Nephron progenitor cell (in vitro differentiated cells): ENCODE data around the gene PYGB.

Experiments
- DNase-seq: peaks from one replicate; pipeline ENCODE4 v3.0.0; 2021
- H3K27ac Mint-ChIP-seq: 2 replicates; pipeline ENCODE4 v1.8.0; 2021; ENCODE audit warnings: mild to moderate bottlenecking, moderate library complexity, mixed read lengths
- H3K27me3 Mint-ChIP-seq: 2 replicates; pipeline ENCODE4 v1.8.0; 2021; ENCODE audit warnings: mild to moderate bottlenecking, low read depth, mixed read lengths; ENCODE audit not compliant: poor library complexity
- H3K36me3 Mint-ChIP-seq: 2 replicates; pipeline ENCODE4 v1.8.0; 2021; ENCODE audit warnings: low read depth, mixed read lengths
- H3K4me1 Mint-ChIP-seq: 2 replicates; pipeline ENCODE4 v1.8.0; 2021; ENCODE audit warnings: mixed read lengths
- H3K4me3 Mint-ChIP-seq: 2 replicates; pipeline ENCODE4 v1.8.0; 2021; ENCODE audit warnings: mild to moderate bottlenecking, moderate library complexity, mixed read lengths
- H3K9me3 Mint-ChIP-seq: 2 replicates; pipeline ENCODE4 v1.8.0; 2021; ENCODE audit warnings: mild to moderate bottlenecking, moderate library complexity, mixed read lengths
- CTCF ChIP-seq: fragments of 200-600 bp; sonication (generic); IDR thresholded peaks from 2 replicates; pipeline ENCODE4 v1.5.0; 2021; ENCODE audit warnings: antibody characterized with exemption

The PYGB gene

GRCh38 chr20:25248786-25249172 is 894 bp downstream of the PYGB start:
- Mint-ChIP-seq H3K27ac (peak overlapping the region; percentile 90), H3K9me3 (peaks cover 2% of the 10 kb centered on the region), H3K27me3 (peaks cover 13% of the 10 kb centered on the region), H3K36me3 (peaks cover 11% of the 10 kb centered on the region), H3K4me3 (peak overlapping the region; percentile 98), H3K4me1 (peaks cover 71% of the 10 kb centered on the region)
- no peak for DNase-seq
- no peak for TF ChIP-seq CTCF

- Mint-ChIP-seq H3K4me1 (peaks cover 74% of the 10 kb centered on the region), H3K27me3 (peaks cover 12% of the 10 kb centered on the region), H3K9me3 (no peaks in the 10 kb centered on the region), H3K4me3 (peak overlapping the region; percentile 98), H3K27ac (peak overlapping the region; percentile 90), H3K36me3 (peaks cover 13% of the 10 kb centered on the region)
- no peak for DNase-seq
- no peak for TF ChIP-seq CTCF
These were observed 1.5 kb downstream of the PYGB start for GRCh38 chr20:25249198-25249931.

DNA sequence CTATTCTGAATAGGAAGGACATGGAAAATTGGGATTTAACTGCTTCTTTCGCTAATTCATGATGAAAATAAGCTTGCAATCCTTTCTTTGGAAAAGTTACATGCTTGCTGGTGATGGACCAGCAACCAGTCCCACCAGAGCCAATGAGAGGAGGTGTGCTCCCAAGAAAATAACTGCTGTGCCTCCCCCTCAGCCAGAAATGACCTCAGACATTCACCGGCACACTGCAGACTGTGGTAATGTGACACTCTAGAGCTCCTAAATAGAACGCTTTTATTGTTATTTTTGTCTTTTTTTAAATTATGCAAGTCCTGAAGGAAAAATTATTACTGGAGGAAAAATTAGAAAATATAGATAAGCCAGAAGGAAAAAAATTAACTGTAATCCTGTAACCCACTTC is 2.6 kb downstream of the PYGB start:
- Mint-ChIP-seq H3K36me3 (peaks cover 17% of the 10 kb centered on the region), H3K27ac (no peak overlapping the region), H3K4me3 (peak overlapping the region; percentile 98), H3K9me3 (no peaks in the 10 kb centered on the region), H3K4me1 (peaks cover 73% of the 10 kb centered on the region), H3K27me3 (peaks cover 10% of the 10 kb centered on the region)
- no peak for TF ChIP-seq CTCF
- no peak for DNase-seq

DNA sequence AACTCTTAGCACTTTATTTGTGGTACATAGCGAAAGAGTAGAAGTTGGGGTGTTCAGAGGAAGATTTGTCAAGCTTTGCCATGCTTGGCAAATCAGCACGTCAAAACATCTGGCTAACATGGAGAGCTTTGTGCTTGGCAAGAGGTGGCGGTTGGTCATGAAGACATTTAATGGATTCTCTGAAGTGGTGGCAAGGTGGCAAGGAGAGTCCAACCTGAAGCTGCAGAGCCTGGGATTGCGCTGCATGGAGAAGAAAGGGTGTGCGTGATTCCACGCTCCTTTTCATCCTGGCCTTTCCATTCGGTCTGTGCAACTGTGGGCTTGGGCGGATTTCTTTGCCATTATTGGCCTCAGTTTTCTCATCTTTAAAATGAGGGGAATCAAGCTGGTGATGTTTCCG is 3.1 kb downstream of the PYGB start:
- peaks cover 19% of the 10 kb centered on the region for H3K36me3 Mint-ChIP-seq
- H3K4me3 Mint-ChIP-seq: peak overlapping the region; percentile 98
- H3K27me3 Mint-ChIP-seq: peaks cover 9% of the 10 kb centered on the region
- no peak for DNase-seq
- H3K4me1 Mint-ChIP-seq: peaks cover 70% of the 10 kb centered on the region
- no peak for TF ChIP-seq CTCF
- no peaks in the 10 kb centered on the region for H3K9me3 Mint-ChIP-seq
- no peak overlapping the region for H3K27ac Mint-ChIP-seq

GRCh38 chr20:25251558-25251957 is 3.7 kb downstream of the PYGB start:
- no peaks in the 10 kb centered on the region for H3K9me3 Mint-ChIP-seq
- no peak for DNase-seq
- peaks cover 4% of the 10 kb centered on the region for H3K27me3 Mint-ChIP-seq
- no peak for TF ChIP-seq CTCF
- no peak overlapping the region for H3K27ac Mint-ChIP-seq
- no peak overlapping the region for H3K4me3 Mint-ChIP-seq
- peaks cover 24% of the 10 kb centered on the region for H3K36me3 Mint-ChIP-seq
- H3K4me1 Mint-ChIP-seq: peaks cover 65% of the 10 kb centered on the region

GRCh38 chr20:25252230-25252651 is 4.4 kb downstream of the PYGB start:
- H3K27ac Mint-ChIP-seq: no peak overlapping the region
- no peak for TF ChIP-seq CTCF
- no peak for DNase-seq
- peaks cover 58% of the 10 kb centered on the region for H3K4me1 Mint-ChIP-seq
- peaks cover 2% of the 10 kb centered on the region for H3K27me3 Mint-ChIP-seq
- no peak overlapping the region for H3K4me3 Mint-ChIP-seq
- no peaks in the 10 kb centered on the region for H3K9me3 Mint-ChIP-seq
- peaks cover 27% of the 10 kb centered on the region for H3K36me3 Mint-ChIP-seq
